Fibroblast of lung (primary cell): ENCODE results near the gene RTN4RL1.

Experiments
- EZH2 ChIP-seq: IDR thresholded peaks from 2 replicates; pipeline ENCODE4 v1.5.1; 2012; ENCODE audit warnings: low read length, control low read depth, mild to moderate bottlenecking; ENCODE audit errors: missing control alignments
- TF ChIP-seq, protein P1 (sequence below), 2 donors: IDR thresholded peaks in 1 of 2; conservative IDR thresholded peaks in 1 of 2; 1 replicate in 1 of 2; 2 replicates in 1 of 2; pipeline ENCODE4 v1.5.1; 2011 to 2012; ENCODE audit warnings: low read length in 2 of 2, control low read depth in 1 of 2, inconsistent platforms in 1 of 2, low read depth in 1 of 2, mild to moderate bottlenecking in 1 of 2

DNA sequence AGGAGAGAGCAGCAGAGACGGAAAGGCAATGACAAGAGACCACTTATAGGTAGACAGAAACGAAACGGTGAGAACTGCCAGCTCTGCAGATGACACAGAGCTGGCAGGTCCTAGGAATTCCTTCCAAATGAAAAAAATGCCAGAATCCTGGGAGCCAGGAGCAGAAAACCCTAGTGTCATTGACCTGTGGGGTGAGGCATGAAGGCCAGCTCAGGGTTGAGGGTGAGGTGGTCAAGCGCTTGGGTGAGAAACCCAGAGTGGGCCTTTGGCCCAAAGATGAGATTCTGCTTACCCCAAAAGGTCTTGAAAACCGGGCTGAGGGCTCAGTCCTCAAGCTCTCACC is 39.0 kb upstream of the RTN4RL1 start:
- TF ChIP-seq, protein P1, sequence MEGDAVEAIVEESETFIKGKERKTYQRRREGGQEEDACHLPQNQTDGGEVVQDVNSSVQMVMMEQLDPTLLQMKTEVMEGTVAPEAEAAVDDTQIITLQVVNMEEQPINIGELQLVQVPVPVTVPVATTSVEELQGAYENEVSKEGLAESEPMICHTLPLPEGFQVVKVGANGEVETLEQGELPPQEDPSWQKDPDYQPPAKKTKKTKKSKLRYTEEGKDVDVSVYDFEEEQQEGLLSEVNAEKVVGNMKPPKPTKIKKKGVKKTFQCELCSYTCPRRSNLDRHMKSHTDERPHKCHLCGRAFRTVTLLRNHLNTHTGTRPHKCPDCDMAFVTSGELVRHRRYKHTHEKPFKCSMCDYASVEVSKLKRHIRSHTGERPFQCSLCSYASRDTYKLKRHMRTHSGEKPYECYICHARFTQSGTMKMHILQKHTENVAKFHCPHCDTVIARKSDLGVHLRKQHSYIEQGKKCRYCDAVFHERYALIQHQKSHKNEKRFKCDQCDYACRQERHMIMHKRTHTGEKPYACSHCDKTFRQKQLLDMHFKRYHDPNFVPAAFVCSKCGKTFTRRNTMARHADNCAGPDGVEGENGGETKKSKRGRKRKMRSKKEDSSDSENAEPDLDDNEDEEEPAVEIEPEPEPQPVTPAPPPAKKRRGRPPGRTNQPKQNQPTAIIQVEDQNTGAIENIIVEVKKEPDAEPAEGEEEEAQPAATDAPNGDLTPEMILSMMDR (conservative IDR thresholded peaks at IDR 0.05 in 1 of 2, IDR thresholded peaks at IDR 0.05 in 1 of 2; ENCODE audit: low read depth in 1 of 2, low read length in 2 of 2), result no peak
- TF ChIP-seq EZH2, result no peak
